ENCODE results near the gene LCA5. TPM values are rescaled to one million over a fixed set of nuclear protein-coding genes. Genes with fewer than 3 reads are reported as not detected.

The LCA5 gene
- total RNA-seq, 1 experiment from 2014 or later = 2.3 TPM

DNA sequence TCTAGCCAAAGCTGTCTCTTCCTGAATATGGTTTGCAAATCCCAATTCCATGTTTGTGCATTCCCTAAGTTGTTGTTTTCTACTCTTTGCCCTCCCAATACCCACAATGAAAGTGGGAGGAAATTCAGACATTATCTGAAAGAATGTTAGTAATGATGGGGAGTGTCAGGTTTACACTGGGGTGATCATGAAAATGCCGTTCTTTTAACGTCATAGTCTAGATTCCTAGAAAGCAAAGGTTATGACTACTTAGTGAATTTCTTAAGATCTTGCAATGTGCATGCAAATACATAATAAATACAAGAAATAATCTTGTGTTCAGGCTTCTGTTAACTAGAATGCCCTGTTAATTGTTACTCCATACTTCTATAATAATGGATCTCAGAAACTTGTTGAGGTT is 101.0 kb downstream of the LCA5 start:
- H4K91ac ChIP-seq (ENCODE audit: insufficient read length, low read depth, low read length) = no peak overlapping the region
- no peaks in the 10 kb centered on the region for H3K23me2 ChIP-seq (ENCODE audit: insufficient read length, low read depth, low read length, poor library complexity, severe bottlenecking)
- no peak overlapping the region for H3K18ac ChIP-seq (ENCODE audit: insufficient read length, low read depth, low read length)
- no peaks in the 10 kb centered on the region for H3K9me3 ChIP-seq (ENCODE audit: control insufficient read depth, low read depth, low read length)
- H3K4me2 ChIP-seq (ENCODE audit: insufficient read depth, insufficient read length, low read length) = no peak overlapping the region
- no peak overlapping the region for H3K27ac ChIP-seq (ENCODE audit: insufficient read length, low read depth, low read length)
- no peak overlapping the region for H4K8ac ChIP-seq (replicated peaks; ENCODE audit: insufficient read length, low read depth, low read length)
- H3K79me2 ChIP-seq (ENCODE audit: insufficient read depth, low read length) = no peaks in the 10 kb centered on the region
- H2AK5ac ChIP-seq (ENCODE audit: insufficient read length, low read length) = no peak overlapping the region
- no peaks in the 10 kb centered on the region for H4K20me1 ChIP-seq (ENCODE audit: control insufficient read depth, insufficient read depth, insufficient read length)
- no peak overlapping the region for H3K4me3 Mint-ChIP-seq
- no peak overlapping the region for H4K5ac ChIP-seq (ENCODE audit: insufficient read length, low read depth, low read length)
- no peak overlapping the region for H2BK12ac ChIP-seq (ENCODE audit: insufficient read length, low read depth, low read length)
- no peak overlapping the region for H2BK15ac ChIP-seq (ENCODE audit: low read depth, low read length)
- H3K9ac ChIP-seq (ENCODE audit: extremely low read depth, insufficient read length, low read length) = no peak overlapping the region
- H3K4me1 ChIP-seq (ENCODE audit: insufficient read depth, low read length) = no peaks in the 10 kb centered on the region
- H3K36me3 Mint-ChIP-seq (ENCODE audit: insufficient read depth in 1 of 3, low read depth in 3 of 3) = no peaks in the 10 kb centered on the region
- H3K27me3 Mint-ChIP-seq (ENCODE audit: low read depth) = no peaks in the 10 kb centered on the region
- H3K27me3 ChIP-seq (ENCODE audit: insufficient read depth, low read length) = no peaks in the 10 kb centered on the region
- H3K27ac Mint-ChIP-seq = no peak overlapping the region
- H3K79me1 ChIP-seq (ENCODE audit: insufficient read depth, low read depth, low read length, poor library complexity, severe bottlenecking) = no peaks in the 10 kb centered on the region
- H2AFZ ChIP-seq (ENCODE audit: low read length) = no peak overlapping the region
- TF ChIP-seq, protein P1, sequence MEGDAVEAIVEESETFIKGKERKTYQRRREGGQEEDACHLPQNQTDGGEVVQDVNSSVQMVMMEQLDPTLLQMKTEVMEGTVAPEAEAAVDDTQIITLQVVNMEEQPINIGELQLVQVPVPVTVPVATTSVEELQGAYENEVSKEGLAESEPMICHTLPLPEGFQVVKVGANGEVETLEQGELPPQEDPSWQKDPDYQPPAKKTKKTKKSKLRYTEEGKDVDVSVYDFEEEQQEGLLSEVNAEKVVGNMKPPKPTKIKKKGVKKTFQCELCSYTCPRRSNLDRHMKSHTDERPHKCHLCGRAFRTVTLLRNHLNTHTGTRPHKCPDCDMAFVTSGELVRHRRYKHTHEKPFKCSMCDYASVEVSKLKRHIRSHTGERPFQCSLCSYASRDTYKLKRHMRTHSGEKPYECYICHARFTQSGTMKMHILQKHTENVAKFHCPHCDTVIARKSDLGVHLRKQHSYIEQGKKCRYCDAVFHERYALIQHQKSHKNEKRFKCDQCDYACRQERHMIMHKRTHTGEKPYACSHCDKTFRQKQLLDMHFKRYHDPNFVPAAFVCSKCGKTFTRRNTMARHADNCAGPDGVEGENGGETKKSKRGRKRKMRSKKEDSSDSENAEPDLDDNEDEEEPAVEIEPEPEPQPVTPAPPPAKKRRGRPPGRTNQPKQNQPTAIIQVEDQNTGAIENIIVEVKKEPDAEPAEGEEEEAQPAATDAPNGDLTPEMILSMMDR (conservative IDR thresholded peaks at IDR 0.05) = no peak
- H2BK20ac ChIP-seq (ENCODE audit: low read depth, low read length, poor library complexity, severe bottlenecking) = no peak overlapping the region
- no peak overlapping the region for H3T11ph ChIP-seq (ENCODE audit: low read length)
- H3K14ac ChIP-seq (ENCODE audit: insufficient read depth, low read length) = no peak overlapping the region
- H2BK120ac ChIP-seq (ENCODE audit: low read depth, low read length, poor library complexity, severe bottlenecking) = no peak overlapping the region
- no CpG with 5 or more reads among the region's 2 CpGs for WGBS (ENCODE audit: extremely low coverage, insufficient read length, low lambda C conversion rate)
- no peaks in the 10 kb centered on the region for H3K4me1 Mint-ChIP-seq
- H3K9me3 Mint-ChIP-seq = no peaks in the 10 kb centered on the region; a peak in 1 of 5 replicates
- H3K56ac ChIP-seq (ENCODE audit: insufficient read length, low read depth, low read length) = no peak overlapping the region
- no peak for DNase-seq
- no peak overlapping the region for H3K23ac ChIP-seq (ENCODE audit: insufficient read length, low read depth, low read length)
- H2BK5ac ChIP-seq (ENCODE audit: insufficient read length, low read length) = no peak overlapping the region
- no peak overlapping the region for H3K4ac ChIP-seq (ENCODE audit: low read depth, low read length)
